Natural killer cell (primary cell): Measurements from ENCODE around the gene CHKB. TPM values are rescaled to one million over a fixed set of nuclear protein-coding genes. Genes with fewer than 3 reads are reported as not detected.

Experiments
- ATAC-seq, 3 donors: fragments of 150-1000 bp in 2 of 3; fragments of 200-7000 bp in 1 of 3; cut with Tn5 transposase; 1 replicate in 1 of 3; 2 replicates in 2 of 3; pipeline ENCODE4 v1.10.0; 2021; ENCODE audit warnings: mild to moderate bottlenecking in 2 of 3, moderate library complexity in 2 of 3
- DNase-seq, 2 donors: peaks; one replicate each; pipeline versions ENCODE4 v3.0.0 to v3.0.0-alpha.2; 2013 to 2021; ENCODE audit warnings: mixed read lengths in 1 of 2
- H3K27ac ChIP-seq: one replicate; pipeline ENCODE4 v1.5.1; 2013; ENCODE audit warnings: mild to moderate bottlenecking, low read length
- H3K27me3 ChIP-seq: one replicate; pipeline ENCODE4 v1.6.1; 2013; ENCODE audit warnings: low read length; ENCODE audit not compliant: control insufficient read depth, insufficient read depth
- H3K36me3 ChIP-seq: one replicate; pipeline ENCODE4 v1.6.1; 2013; ENCODE audit warnings: low read length; ENCODE audit not compliant: control insufficient read depth, insufficient read depth
- H3K4me1 ChIP-seq: one replicate; pipeline ENCODE4 v1.6.1; 2013; ENCODE audit warnings: low read length; ENCODE audit not compliant: control insufficient read depth, insufficient read depth
- H3K4me3 ChIP-seq: one replicate; pipeline ENCODE4 v1.5.1; 2013; ENCODE audit warnings: low read length
- H3K9me3 ChIP-seq: one replicate; pipeline ENCODE4 v1.6.1; 2013; ENCODE audit warnings: low read length; ENCODE audit not compliant: control insufficient read depth, insufficient read depth
- H3K27ac Mint-ChIP-seq, 2 donors: one replicate each; pipeline ENCODE4 v1.8.0; 2022; ENCODE audit warnings: mild to moderate bottlenecking in 2 of 2, mixed read lengths in 2 of 2, moderate library complexity in 1 of 2
- H3K27me3 Mint-ChIP-seq, 2 donors: one replicate each; pipeline ENCODE4 v1.8.0; 2022; ENCODE audit warnings: low read depth in 2 of 2, mixed read lengths in 2 of 2
- H3K36me3 Mint-ChIP-seq: one replicate; pipeline ENCODE4 v1.8.0; 2022; ENCODE audit warnings: mixed read lengths
- H3K4me1 Mint-ChIP-seq, 2 donors: one replicate each; pipeline ENCODE4 v1.8.0; 2022; ENCODE audit warnings: mixed read lengths in 2 of 2
- H3K4me3 Mint-ChIP-seq: one replicate; pipeline ENCODE4 v1.8.0; 2022; ENCODE audit warnings: mild to moderate bottlenecking, moderate library complexity, mixed read lengths
- H3K9me3 Mint-ChIP-seq, 2 donors: one replicate each; pipeline ENCODE4 v1.8.0; 2022; ENCODE audit warnings: mixed read lengths in 2 of 2
- CTCF ChIP-seq: fragments of 200-600 bp; IDR thresholded peaks from one replicate; pipeline ENCODE4 v1.8.0; 2022; ENCODE audit warnings: antibody characterized with exemption
- WGBS: methylation state at CpG from one replicate; pipeline ENCODE4 v1.1.7; 2013; ENCODE audit warnings: missing lambda C conversion rate; ENCODE audit not compliant: insufficient coverage; 5-methylcytosine and 5-hydroxymethylcytosine counted together
- intact Hi-C: fragments of 100-400 bp; cut with micrococcal nuclease; formaldehyde crosslinking; loops from one replicate; pipeline ENCODE4 v1.14.2; 2022
- total RNA-seq, 4 donors: library from RNA; stranded (reverse); fragments of 120-200 nt in 1 of 4; gene quantifications; one replicate each; pipeline versions ENCODE4 v1.2.3 to v1.2.4, GENCODE V29; 2013 to 2022

The CHKB gene
- total RNA-seq, 3 donors from 2014 or later (not counting 1 experiment from before 2014, with no cell fraction given): 166 to 204 (median 180) TPM

DNA sequence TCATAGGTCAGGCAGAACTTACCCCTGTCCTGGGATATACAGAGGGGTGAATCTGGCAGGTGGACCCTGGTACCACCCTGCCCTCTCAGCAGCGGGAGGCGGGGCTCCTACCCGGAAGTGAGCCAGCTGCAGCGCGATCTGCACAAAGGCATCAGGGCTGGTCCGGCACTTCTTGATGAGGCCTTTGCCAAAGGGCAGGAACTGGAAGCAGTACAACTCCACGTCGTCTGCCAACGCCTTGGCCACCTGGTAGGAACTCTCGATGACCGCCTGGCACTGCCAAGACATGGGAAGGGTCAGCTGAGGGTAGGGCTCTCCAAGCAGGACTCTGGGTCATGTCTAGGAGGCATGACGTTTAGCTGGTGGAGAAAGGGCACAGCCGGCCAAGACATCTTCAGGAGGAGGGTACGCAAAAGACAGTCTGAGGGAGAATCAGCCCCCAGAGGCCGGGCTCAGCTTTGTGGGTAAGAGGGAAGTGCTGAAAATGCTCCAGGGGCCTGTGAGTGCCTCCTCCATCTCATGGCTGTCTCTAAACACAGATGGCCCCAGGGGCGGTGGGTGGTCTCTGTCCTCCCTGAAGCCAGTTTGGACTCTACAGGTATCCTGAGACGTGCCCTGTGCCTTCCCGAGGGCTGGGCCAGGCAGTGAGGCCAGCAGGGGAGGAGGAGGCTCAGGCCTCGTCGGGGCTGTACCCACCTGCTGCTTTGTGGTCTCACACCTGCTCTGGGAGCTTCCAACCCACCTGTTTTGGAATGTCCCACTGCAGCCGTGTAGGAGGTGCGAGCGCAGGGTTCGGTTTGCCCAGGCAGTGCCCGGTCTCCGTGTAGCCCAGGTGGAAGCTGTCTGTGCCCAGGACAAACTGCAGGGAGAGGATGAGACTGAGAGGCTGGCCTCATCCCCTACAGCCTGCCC lies 11.1 kb downstream of the CHKB start:
- H3K4me3 ChIP-seq: no peak overlapping the region
- no peak for DNase-seq
- no peak for ATAC-seq
- 94% methylated on average over 26 of the region's 26 CpGs for WGBS
- Mint-ChIP-seq H3K36me3 (no peaks in the 10 kb centered on the region), H3K4me1 (no peaks in the 10 kb centered on the region), H3K27ac (no peak overlapping the region), H3K4me3 (no peak overlapping the region), H3K27me3 (peaks cover 0 to 4% of the 10 kb centered on the region in 2 donors), H3K9me3 (no peaks in the 10 kb centered on the region)
- intact Hi-C loops: no loop called here
- no peaks in the 10 kb centered on the region for H3K9me3 ChIP-seq
- H3K36me3 ChIP-seq: peaks cover 16% of the 10 kb centered on the region
- no peaks in the 10 kb centered on the region for H3K27me3 ChIP-seq
- no peak overlapping the region for H3K27ac ChIP-seq
- H3K4me1 ChIP-seq: no peaks in the 10 kb centered on the region
- no peak for TF ChIP-seq CTCF

- H3K27me3 ChIP-seq: no peaks in the 10 kb centered on the region
- ATAC-seq (no peak), DNase-seq (no peak)
- Mint-ChIP-seq H3K9me3 (no peaks in the 10 kb centered on the region), H3K27ac (no peak overlapping the region), H3K27me3 (peaks cover 0 to 6% of the 10 kb centered on the region in 2 donors), H3K4me1 (no peaks in the 10 kb centered on the region), H3K36me3 (no peaks in the 10 kb centered on the region), H3K4me3 (no peak overlapping the region)
- intact Hi-C loops: no loop called here
- TF ChIP-seq CTCF: no peak
- H3K4me1 ChIP-seq: no peaks in the 10 kb centered on the region
- H3K27ac ChIP-seq: no peak overlapping the region
- H3K9me3 ChIP-seq: no peaks in the 10 kb centered on the region
- WGBS: 97% methylated on average over 12 of the region's 12 CpGs
- peaks cover 16% of the 10 kb centered on the region for H3K36me3 ChIP-seq
- no peak overlapping the region for H3K4me3 ChIP-seq
Measured at GRCh38 chr22:50570861-50571260, 11.8 kb downstream of the CHKB start.

- H3K27ac Mint-ChIP-seq: no peak overlapping the region
- no peak for ATAC-seq
- WGBS: 87% methylated on average over 13 of the region's 13 CpGs
- no peaks in the 10 kb centered on the region for H3K9me3 ChIP-seq
- H3K27me3 ChIP-seq: no peaks in the 10 kb centered on the region
- no peak overlapping the region for H3K4me3 ChIP-seq
- H3K27ac ChIP-seq: no peak overlapping the region
- H3K36me3 ChIP-seq: peaks cover 16% of the 10 kb centered on the region
- no peaks in the 10 kb centered on the region for H3K36me3 Mint-ChIP-seq
- H3K4me1 ChIP-seq: no peaks in the 10 kb centered on the region
- H3K4me1 Mint-ChIP-seq: no peaks in the 10 kb centered on the region
- intact Hi-C loops: no loop called here
- peaks cover 0 to 6% of the 10 kb centered on the region in 2 donors for H3K27me3 Mint-ChIP-seq
- no peak overlapping the region for H3K4me3 Mint-ChIP-seq
- H3K9me3 Mint-ChIP-seq: no peaks in the 10 kb centered on the region
- DNase-seq: no peak
- TF ChIP-seq CTCF: no peak
Measured at GRCh38 chr22:50569896-50570535, 12.6 kb downstream of the CHKB start.
